GM12864 (cell line): Measurements from ENCODE around the gene RBM22.

Experiments used
- DNase-seq: peaks from one replicate; pipeline ENCODE4 v3.0.0-alpha.2; 2011; ENCODE audit warnings: low read depth
- H3K4me3 ChIP-seq: 2 replicates; pipeline ENCODE4 v1.5.1; 2011; ENCODE audit warnings: mild to moderate bottlenecking, low read depth, low read length, control low read depth
- CTCF ChIP-seq: IDR thresholded peaks from 2 replicates; pipeline ENCODE4 v1.5.1; 2011; ENCODE audit warnings: low read depth, mild to moderate bottlenecking, moderate library complexity, low read length, control low read depth, inconsistent platforms; ENCODE audit errors: missing control alignments

RBM22 gene

GRCh38 chr5:150672884-150673275 is 28.0 kb downstream of the RBM22 start:
- no peak overlapping the region for H3K4me3 ChIP-seq
- no peak for TF ChIP-seq CTCF
- no peak for DNase-seq

- H3K4me3 ChIP-seq = no peak overlapping the region
Measured at GRCh38 chr5:150672237-150672883, 28.5 kb downstream of the RBM22 start.

GRCh38 chr5:150671509-150672236 is 29.2 kb downstream of the RBM22 start:
- no peak for TF ChIP-seq CTCF
- DNase-seq = no peak
- no peak overlapping the region for H3K4me3 ChIP-seq

More at GRCh38 chr5:150672237-150672883, 28.5 kb downstream of the RBM22 start:
- no peak for DNase-seq
- TF ChIP-seq CTCF = no peak

- DNase-seq = no peak
- no peak for TF ChIP-seq CTCF
- no peak overlapping the region for H3K4me3 ChIP-seq
Measured at GRCh38 chr5:150670948-150671310, 29.9 kb downstream of the RBM22 start.

GRCh38 chr5:150670275-150670947 is 30.5 kb downstream of the RBM22 start:
- no peak for TF ChIP-seq CTCF
- no peak for DNase-seq
- no peak overlapping the region for H3K4me3 ChIP-seq

- no peak for TF ChIP-seq CTCF
- no peak overlapping the region for H3K4me3 ChIP-seq
- DNase-seq = no peak
Measured at GRCh38 chr5:150665044-150665443, 35.8 kb downstream of the RBM22 start.
